ENCODE data around the gene RNU1-3.
"Not testable (repeated sequence)": the region's sequence is repeated elsewhere in the genome, so short reads cannot be mapped to it uniquely, and the experiment has no call there.

DNA sequence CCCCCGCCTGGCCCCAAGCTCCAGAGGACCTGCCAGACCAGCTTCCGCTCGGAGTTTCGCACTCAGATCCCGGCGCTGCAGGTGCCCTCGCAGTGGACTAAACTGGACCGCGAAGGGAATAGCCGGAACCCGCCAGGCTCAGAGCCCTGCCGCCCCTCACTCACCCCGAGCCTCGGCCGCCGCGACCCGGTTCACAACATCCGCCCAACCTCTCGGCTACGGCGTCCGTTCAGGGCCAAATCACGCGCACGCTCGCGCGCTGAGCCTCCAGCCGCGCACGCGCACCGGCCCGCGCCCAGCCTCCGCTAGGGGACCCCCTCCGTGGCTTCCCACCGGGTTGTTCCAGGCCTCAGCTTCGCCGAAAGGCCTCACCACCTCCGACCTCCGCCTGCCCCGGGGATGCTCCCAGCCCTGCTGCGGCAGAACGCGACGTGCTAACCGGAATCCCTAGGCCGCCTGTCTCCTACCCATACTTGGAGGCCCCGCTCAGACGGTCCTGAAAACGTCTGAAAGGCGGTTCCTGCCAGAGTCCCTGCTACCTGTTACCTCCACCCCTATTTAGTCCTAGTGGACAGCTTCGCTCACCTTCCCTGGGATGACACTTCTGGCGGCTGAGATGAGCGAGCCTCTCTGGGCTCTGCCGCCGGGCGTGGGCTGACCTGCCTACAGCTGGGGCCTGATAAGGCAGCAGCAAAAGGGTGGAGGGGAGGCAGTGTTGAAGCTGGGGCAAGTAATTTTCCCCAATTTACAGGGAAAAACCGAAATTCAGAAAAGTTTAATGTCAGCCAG lies 22.1 kb downstream of the RNU1-3 start:
- TF ChIP-seq POLR2A (IDR thresholded peaks at IDR 0.05) (peak; percentile 19 to 20), POLR2AphosphoS5 (IDR thresholded peaks at IDR 0.05) (peak; percentile 94)
- TF ChIP-seq, protein P1, sequence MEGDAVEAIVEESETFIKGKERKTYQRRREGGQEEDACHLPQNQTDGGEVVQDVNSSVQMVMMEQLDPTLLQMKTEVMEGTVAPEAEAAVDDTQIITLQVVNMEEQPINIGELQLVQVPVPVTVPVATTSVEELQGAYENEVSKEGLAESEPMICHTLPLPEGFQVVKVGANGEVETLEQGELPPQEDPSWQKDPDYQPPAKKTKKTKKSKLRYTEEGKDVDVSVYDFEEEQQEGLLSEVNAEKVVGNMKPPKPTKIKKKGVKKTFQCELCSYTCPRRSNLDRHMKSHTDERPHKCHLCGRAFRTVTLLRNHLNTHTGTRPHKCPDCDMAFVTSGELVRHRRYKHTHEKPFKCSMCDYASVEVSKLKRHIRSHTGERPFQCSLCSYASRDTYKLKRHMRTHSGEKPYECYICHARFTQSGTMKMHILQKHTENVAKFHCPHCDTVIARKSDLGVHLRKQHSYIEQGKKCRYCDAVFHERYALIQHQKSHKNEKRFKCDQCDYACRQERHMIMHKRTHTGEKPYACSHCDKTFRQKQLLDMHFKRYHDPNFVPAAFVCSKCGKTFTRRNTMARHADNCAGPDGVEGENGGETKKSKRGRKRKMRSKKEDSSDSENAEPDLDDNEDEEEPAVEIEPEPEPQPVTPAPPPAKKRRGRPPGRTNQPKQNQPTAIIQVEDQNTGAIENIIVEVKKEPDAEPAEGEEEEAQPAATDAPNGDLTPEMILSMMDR (IDR thresholded peaks at IDR 0.05), result peak in 2 of 4 experiments; percentile 66 to 77
- TF ChIP-seq EP300 (IDR thresholded peaks at IDR 0.05), result not testable (repeated sequence)

Measured in gastroesophageal sphincter (tissue), 3 donors.